ENCODE measurements around the gene KCNJ6. TPM values are rescaled to one million over a fixed set of nuclear protein-coding genes. Genes with fewer than 3 reads are reported as not detected.

The KCNJ6 gene, protein sequence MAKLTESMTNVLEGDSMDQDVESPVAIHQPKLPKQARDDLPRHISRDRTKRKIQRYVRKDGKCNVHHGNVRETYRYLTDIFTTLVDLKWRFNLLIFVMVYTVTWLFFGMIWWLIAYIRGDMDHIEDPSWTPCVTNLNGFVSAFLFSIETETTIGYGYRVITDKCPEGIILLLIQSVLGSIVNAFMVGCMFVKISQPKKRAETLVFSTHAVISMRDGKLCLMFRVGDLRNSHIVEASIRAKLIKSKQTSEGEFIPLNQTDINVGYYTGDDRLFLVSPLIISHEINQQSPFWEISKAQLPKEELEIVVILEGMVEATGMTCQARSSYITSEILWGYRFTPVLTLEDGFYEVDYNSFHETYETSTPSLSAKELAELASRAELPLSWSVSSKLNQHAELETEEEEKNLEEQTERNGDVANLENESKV
- total RNA-seq (2022; extraction: Qiagen RNA extraction; ENCODE audit: low read depth), result 2.3 to 4.9 TPM (median 3.6 TPM) in 5 replicates

DNA sequence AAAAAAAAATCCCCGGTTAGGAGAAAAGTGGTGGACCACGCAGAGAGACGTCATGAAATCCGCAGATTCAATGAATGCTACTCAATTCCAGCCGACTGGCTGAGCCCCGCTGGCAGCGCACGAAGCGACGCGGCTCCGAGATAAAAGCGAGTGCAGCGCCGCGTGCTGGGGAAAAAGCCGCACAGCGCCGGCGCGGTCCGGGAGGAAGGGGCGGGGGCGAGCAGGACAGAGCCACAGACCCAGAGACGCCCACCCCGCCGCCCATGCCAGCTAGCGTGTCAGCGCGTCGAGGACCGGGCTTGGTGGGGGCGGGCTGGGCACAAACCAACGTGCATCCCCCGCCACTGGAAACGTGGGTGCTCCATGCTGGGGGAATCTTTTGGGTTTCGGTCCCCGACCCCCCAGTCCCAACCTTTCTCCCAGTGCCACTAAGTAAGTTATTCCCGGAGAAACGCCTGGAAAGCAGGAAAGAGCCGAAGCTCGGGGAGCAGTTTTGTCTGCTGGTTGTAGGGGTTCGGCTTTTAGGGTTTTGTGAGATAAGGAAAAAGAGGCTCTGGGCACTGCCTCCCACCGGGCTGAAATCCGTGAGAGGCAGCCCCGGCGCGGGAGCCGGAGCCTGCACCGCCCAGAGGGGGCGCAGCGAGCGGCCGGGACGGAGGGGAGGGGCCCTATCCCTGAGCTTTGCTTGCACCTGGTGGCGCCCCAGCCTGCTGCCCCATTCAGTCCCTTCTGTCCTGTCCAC, at the start of gene KCNJ6:
Gene KCNJ6, minus strand, starts transcription at position 148 of the 742 bp plus-strand sequence. CDS start 75,775 bp downstream, outside the sequence.

